Left lung (tissue), 10 donors: ENCODE data around the gene TENM3. TPM values are rescaled to one million over a fixed set of nuclear protein-coding genes. Genes with fewer than 3 reads are reported as not detected.

ENCODE experiments used
- ATAC-seq: fragments of 200-7000 bp; cut with Tn5 transposase; one replicate; pipeline ENCODE4 v1.9.1; 2020; ENCODE audit warnings: moderate library complexity
- DNase-seq, 4 donors: peaks; one replicate each; pipeline ENCODE4 v3.0.0-alpha.2; 2013 to 2020
- H3K27ac ChIP-seq, 2 donors: fragments of 200-600 bp; sonication (generic) in 1 of 2; one replicate each; pipeline versions ENCODE4 v1.5.0 to v1.8.0; 2020 to 2021
- H3K27me3 ChIP-seq, 2 donors: fragments of 200-600 bp; sonication (generic) in 1 of 2; one replicate each; pipeline versions ENCODE4 v1.5.0 to v1.8.0; 2020 to 2021
- H3K36me3 ChIP-seq, 2 donors: fragments of 200-600 bp; sonication (generic) in 1 of 2; one replicate each; pipeline versions ENCODE4 v1.5.0 to v1.8.0; 2020 to 2021
- H3K4me1 ChIP-seq, 2 donors: fragments of 200-600 bp; one replicate each; pipeline ENCODE4 v1.8.0; 2021
- H3K4me3 ChIP-seq, 2 donors: fragments of 200-600 bp; sonication (generic) in 1 of 2; one replicate each; pipeline versions ENCODE4 v1.5.0 to v1.8.0; 2020 to 2021; ENCODE audit warnings: mild to moderate bottlenecking in 1 of 2
- H3K9me3 ChIP-seq, 2 donors: fragments of 200-600 bp; sonication (generic) in 1 of 2; one replicate each; pipeline versions ENCODE4 v1.5.0 to v1.8.0; 2020 to 2021
- intact Hi-C, 2 donors: fragments of 100-400 bp; cut with DNase I; formaldehyde crosslinking; loops; one replicate each; pipeline versions ENCODE4 v1.11.2 to v1.14.2; 2022
- polyA plus RNA-seq, 6 donors: library from polyadenylated mRNA; unstranded; fragments of 120-200 nt; gene quantifications; one replicate each; pipeline ENCODE4 v1.2.1, GENCODE V29; 2013; ENCODE audit not compliant: insufficient read length in 6 of 6
- total RNA-seq, 2 donors: library from RNA; stranded (reverse); fragmentation: NEBNext Ultra II Directional; extraction: Animal tissue kit (Norgen Biotek cat#: 25700); gene quantifications; one replicate each; pipeline ENCODE4 v1.2.1, GENCODE V29; 2021
- TF ChIP-seq, protein P1 (sequence below), 2 donors: fragments of 200-600 bp; sonication (generic) in 1 of 2; IDR thresholded peaks; one replicate each; pipeline versions ENCODE4 v1.5.0 to v1.8.0; 2021; ENCODE audit warnings: antibody characterized with exemption in 2 of 2
- donor health status: DM: no; HTN: yes; CAD: no.
- donor health status: DM: no; HTN: no; CAD: no.

Gene TENM3
- total and polyA plus RNA-seq, 8 donors, result 2.2 to 5.6 (median 3.1) TPM

DNA sequence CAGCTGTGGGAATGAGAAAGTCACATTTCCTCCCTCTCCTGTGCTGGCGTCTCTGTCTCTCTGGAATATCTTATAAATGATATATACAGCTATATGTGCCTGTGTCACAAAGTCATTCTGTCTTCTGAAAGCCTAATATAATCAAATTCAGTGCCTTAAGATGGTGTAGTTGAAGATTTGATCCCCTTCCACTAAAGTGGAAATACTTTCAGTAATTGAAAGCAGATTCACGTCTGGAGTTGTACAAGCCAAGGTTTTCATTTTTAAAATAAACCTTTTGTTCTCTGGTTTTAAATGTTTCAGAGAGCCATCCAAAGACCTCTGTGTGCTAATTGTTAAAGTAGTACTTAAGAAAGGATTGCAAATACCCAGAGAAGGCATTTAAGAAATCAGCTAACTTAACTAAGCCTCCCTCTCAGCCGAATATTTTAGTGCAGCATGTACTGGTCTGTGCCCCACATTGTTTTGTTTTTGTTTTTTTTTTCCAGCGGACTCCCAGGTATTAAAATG lies 206.8 kb downstream of the TENM3 start:
- no peak overlapping the region for H3K27ac ChIP-seq
- TF ChIP-seq, protein P1, sequence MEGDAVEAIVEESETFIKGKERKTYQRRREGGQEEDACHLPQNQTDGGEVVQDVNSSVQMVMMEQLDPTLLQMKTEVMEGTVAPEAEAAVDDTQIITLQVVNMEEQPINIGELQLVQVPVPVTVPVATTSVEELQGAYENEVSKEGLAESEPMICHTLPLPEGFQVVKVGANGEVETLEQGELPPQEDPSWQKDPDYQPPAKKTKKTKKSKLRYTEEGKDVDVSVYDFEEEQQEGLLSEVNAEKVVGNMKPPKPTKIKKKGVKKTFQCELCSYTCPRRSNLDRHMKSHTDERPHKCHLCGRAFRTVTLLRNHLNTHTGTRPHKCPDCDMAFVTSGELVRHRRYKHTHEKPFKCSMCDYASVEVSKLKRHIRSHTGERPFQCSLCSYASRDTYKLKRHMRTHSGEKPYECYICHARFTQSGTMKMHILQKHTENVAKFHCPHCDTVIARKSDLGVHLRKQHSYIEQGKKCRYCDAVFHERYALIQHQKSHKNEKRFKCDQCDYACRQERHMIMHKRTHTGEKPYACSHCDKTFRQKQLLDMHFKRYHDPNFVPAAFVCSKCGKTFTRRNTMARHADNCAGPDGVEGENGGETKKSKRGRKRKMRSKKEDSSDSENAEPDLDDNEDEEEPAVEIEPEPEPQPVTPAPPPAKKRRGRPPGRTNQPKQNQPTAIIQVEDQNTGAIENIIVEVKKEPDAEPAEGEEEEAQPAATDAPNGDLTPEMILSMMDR (IDR thresholded peaks at IDR 0.05), result no peak
- intact Hi-C loops, result no loop called here
- H3K4me1 ChIP-seq, result peaks cover 0 to 13% of the 10 kb centered on the region in 2 donors
- DNase-seq (no peak), ATAC-seq (no peak)
- no peaks in the 10 kb centered on the region for H3K9me3 ChIP-seq
- no peak overlapping the region for H3K4me3 ChIP-seq
- peaks cover 66 to 95% of the 10 kb centered on the region in 2 donors for H3K27me3 ChIP-seq
- H3K36me3 ChIP-seq, result no peaks in the 10 kb centered on the region

DNA sequence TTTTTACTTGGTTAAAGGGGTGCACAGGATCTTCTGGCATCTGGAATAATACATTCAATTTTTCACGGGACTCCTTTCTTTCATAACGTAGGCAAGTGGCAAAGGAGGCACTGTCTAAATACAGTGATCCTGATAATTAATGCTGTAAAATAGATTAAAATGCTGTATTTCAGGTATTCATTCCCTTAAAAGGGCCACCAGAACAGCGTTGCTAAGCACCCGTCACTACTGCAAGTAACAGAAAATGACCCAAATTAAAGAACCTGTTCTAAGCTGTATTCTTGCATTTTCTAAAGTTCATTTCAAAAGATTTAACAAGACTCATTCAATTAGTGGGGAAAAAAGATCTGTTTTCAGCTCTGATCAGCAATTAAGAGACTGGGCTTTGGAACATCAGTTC lies 208.2 kb downstream of the TENM3 start:
- TF ChIP-seq, protein P1 (IDR thresholded peaks at IDR 0.05), result no peak
- Histone ChIP-seq H3K36me3 (no peaks in the 10 kb centered on the region), H3K4me3 (no peak overlapping the region), H3K27me3 (peaks cover 62 to 98% of the 10 kb centered on the region in 2 donors), H3K9me3 (no peaks in the 10 kb centered on the region), H3K4me1 (peaks cover 0 to 13% of the 10 kb centered on the region in 2 donors), H3K27ac (no peak overlapping the region)
- intact Hi-C loops, result no loop called here
- ATAC-seq (no peak), DNase-seq (no peak)

DNA sequence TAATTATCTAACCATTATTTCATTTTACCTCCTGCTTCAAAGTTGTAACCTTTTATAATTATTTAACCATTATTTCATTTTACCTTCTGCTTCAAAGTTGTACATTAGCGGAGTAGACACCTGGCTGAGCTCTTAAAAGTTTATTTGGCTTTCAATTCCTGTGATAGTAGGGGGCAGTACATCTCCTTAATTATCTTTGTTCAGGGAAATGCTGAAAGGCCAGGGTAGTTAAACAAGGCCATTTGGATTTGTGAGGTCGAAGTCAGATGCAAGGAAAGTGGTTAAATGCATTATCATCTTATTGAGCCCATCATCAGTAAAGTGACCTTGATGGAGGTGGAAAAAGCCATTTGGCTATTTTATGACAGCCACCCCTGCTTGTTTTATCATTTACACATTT lies 210.6 kb downstream of the TENM3 start:
- intact Hi-C loops, result no loop called here
- Histone ChIP-seq H3K36me3 (no peaks in the 10 kb centered on the region), H3K4me1 (peaks cover 0 to 5% of the 10 kb centered on the region in 2 donors), H3K9me3 (no peaks in the 10 kb centered on the region), H3K4me3 (no peak overlapping the region), H3K27ac (no peak overlapping the region), H3K27me3 (peaks cover 51 to 78% of the 10 kb centered on the region in 2 donors)
- ATAC-seq, result no peak
- TF ChIP-seq, protein P1 (IDR thresholded peaks at IDR 0.05), result no peak
- DNase-seq, result no peak

DNA sequence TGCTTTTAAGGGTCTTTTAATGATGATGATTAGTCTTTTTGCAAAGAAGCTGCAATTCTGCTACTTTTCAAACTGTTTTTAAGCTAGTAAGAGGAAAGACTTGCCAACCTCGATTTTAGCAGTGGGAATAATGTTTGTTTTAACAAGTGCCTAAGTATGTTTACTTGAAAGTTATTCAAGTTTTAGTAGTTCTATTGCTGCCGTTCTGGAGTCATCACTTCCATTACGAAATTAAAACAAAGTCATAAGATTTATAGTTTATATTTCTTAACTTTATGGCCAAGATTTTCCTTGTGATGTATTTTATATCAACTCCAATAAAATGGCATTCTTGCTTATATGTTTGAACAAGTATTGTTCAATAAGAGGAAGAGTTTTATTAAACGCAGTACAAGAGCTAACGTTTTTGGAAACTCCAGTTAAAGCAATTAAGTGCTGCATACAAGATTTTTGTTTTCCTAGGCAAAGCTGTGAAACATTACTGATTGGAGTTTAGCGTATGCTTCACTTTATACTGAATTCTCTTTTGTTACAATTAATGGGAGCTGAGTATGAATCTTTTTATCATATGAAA lies 211.3 kb downstream of the TENM3 start:
- no peaks in the 10 kb centered on the region for H3K9me3 ChIP-seq
- no peak overlapping the region for H3K4me3 ChIP-seq
- intact Hi-C loops, result no loop called here
- no peak overlapping the region for H3K27ac ChIP-seq
- ATAC-seq (no peak), DNase-seq (no peak)
- no peaks in the 10 kb centered on the region for H3K36me3 ChIP-seq
- peaks cover 47 to 71% of the 10 kb centered on the region in 2 donors for H3K27me3 ChIP-seq
- peaks cover 0 to 1% of the 10 kb centered on the region in 2 donors for H3K4me1 ChIP-seq
- TF ChIP-seq, protein P1 (IDR thresholded peaks at IDR 0.05), result no peak

DNA sequence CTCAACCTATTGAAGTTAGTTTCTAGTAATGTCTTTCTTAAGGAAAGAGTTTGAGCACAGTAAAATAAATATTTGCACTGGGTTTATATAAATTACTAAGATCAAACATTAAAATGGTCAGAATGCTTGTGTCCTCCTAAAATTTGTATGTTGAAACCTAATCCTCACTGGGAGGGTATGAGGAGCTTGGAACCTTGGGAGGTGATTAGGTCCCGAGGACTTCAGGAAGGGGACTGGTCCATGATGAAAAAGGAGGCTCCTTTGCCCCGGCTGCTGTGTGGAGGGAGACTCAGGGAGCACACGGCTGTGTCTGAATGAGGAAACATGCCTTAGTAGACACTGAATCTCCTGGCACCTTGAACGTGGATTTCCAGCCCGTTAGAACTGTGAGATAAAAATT lies 221.9 kb downstream of the TENM3 start:
- TF ChIP-seq, protein P1 (IDR thresholded peaks at IDR 0.05), result no peak
- Histone ChIP-seq H3K4me1 (no peaks in the 10 kb centered on the region), H3K36me3 (no peaks in the 10 kb centered on the region), H3K27me3 (no peaks in the 10 kb centered on the region), H3K4me3 (no peak overlapping the region), H3K27ac (no peak overlapping the region), H3K9me3 (no peaks in the 10 kb centered on the region)
- ATAC-seq (no peak), DNase-seq (no peak)
- intact Hi-C loops, result no loop called here
